Heart left ventricle (tissue), 13 donors: ENCODE results near the gene NCKAP1.
"Not testable (repeated sequence)": the region's sequence is repeated elsewhere in the genome, so short reads cannot be mapped to it uniquely, and the experiment has no call there.

Experiments used
- POLR2A ChIP-seq, 2 donors: fragments of 450-650 bp; IDR thresholded peaks; one replicate each; pipeline ENCODE4 v1.6.1; 2017; ENCODE audit warnings: antibody characterized with exemption in 2 of 2, mild to moderate bottlenecking in 2 of 2, moderate library complexity in 2 of 2
- TF ChIP-seq, protein P1 (sequence below), 12 donors: fragments of 200-600 bp; sonication (generic) in 4 of 12; IDR thresholded peaks; one replicate each; pipeline versions ENCODE4 v1.5.0 to v1.8.0; 2018 to 2022; ENCODE audit warnings: antibody characterized with exemption in 12 of 12, mild to moderate bottlenecking in 5 of 12
- donor health status: ischemic (EF 13 %, LVEDD 7.1; RV severe dilation, severe dysfunction).
- donor health status: DM: no; HTN: yes; CAD: no.
- donor health status: DM: no; HTN: no; CAD: no.
- donor health status: ischemic (EF 25% LVEDD 6.9; RV normal size, moderate dysfunction).
- donor health status: ischemic (EF 25% LVEDD 5.7; RV mildly dilated, moderate dysfunction).
- donor health status: ischemic (EF 35%, LVEDD 5.7; RV mildly dilated, moderate dysfunction).
- donor health status: nonischemic (EF 11% LVEDD 7.7; RV severe dilation, severe dysfunction).
- donor health status: DM: yes; HTN: yes; CAD: no.
- donor health status: PGD.
- donor health status: ischemic (EF 29% LVEDD 5.4; RV normal size, mild dysfunction).
- donor health status: nonischemic (EF 23%, LVEDD 6.1; RV moderate dilation, normal function).

DNA sequence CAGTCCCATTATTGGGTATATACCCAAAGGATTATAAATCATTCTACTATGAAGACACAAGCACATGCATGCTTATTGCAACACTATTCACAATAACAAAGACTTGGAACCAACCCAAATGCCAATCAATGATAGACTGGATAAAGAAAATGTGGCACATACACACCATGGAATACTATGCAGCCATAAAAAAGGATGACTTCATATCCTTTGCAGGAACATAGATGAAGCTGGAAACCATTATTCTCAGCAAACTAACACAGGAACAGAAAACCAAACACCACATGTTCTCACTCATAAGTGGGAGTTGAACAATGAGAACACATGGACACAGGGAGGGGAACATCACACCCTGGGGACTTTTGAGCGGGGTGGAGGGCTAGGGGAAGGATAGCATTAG, 158.2 kb downstream of the NCKAP1 start:
- TF ChIP-seq, protein P1, sequence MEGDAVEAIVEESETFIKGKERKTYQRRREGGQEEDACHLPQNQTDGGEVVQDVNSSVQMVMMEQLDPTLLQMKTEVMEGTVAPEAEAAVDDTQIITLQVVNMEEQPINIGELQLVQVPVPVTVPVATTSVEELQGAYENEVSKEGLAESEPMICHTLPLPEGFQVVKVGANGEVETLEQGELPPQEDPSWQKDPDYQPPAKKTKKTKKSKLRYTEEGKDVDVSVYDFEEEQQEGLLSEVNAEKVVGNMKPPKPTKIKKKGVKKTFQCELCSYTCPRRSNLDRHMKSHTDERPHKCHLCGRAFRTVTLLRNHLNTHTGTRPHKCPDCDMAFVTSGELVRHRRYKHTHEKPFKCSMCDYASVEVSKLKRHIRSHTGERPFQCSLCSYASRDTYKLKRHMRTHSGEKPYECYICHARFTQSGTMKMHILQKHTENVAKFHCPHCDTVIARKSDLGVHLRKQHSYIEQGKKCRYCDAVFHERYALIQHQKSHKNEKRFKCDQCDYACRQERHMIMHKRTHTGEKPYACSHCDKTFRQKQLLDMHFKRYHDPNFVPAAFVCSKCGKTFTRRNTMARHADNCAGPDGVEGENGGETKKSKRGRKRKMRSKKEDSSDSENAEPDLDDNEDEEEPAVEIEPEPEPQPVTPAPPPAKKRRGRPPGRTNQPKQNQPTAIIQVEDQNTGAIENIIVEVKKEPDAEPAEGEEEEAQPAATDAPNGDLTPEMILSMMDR (IDR thresholded peaks at IDR 0.05), result not testable (repeated sequence)
- not testable (repeated sequence) for TF ChIP-seq POLR2A (IDR thresholded peaks at IDR 0.05)
